Measurements from ENCODE around the gene NKPD1. TPM values are rescaled to one million over a fixed set of nuclear protein-coding genes. Genes with fewer than 3 reads are reported as not detected.

The NKPD1 gene
- total and polyA plus RNA-seq, 2 experiments from 2014 or later = 2.9 to 3.3 TPM

GRCh38 chr19:45178262-45179071, 17.7 kb upstream of the NKPD1 start, which contains the start of gene BLOC1S3:
TSS of gene BLOC1S3 (plus strand) at chr19:45178784. CDS start at chr19:45179297, 513 bp downstream.
- Histone ChIP-seq H3K27me3 (no peaks in the 10 kb centered on the region), H3K4me1 (ENCODE audit: low read depth) (peaks cover 4% of the 10 kb centered on the region), H3K27ac (peak within 1 kb of the TSS; percentile 91), H3K4me3 (peak within 1 kb of the TSS; percentile 88), H3K9me3 (ENCODE audit: low read depth) (no peaks in the 10 kb centered on the region), H3K36me3 (no peaks in the 10 kb centered on the region)
- peak; percentile 100 for DNase-seq (ENCODE audit: low read depth in 1 of 2, low spot score in 1 of 2)
- TF ChIP-seq CTCF (IDR thresholded peaks at IDR 0.05; ENCODE audit: low read depth, low read length) = peak; percentile 38

GRCh38 chr19:45177817-45178261, 17.1 kb upstream of the NKPD1 start, which contains the start of gene TRAPPC6A:
TSS of gene TRAPPC6A (minus strand) at chr19:45178237. CDS start at chr19:45178218, 19 bp downstream.
- TF ChIP-seq CTCF (IDR thresholded peaks at IDR 0.05; ENCODE audit: low read depth, low read length) = no peak
- DNase-seq (ENCODE audit: low read depth in 1 of 2, low spot score in 1 of 2) = no peak
- peak within 1 kb of the TSS; percentile 91 for H3K27ac ChIP-seq

GRCh38 chr19:45175515-45176345, 14.9 kb upstream of the NKPD1 start:
- Histone ChIP-seq H3K27ac (no peak overlapping the region), H3K36me3 (no peaks in the 10 kb centered on the region), H3K4me3 (no peak overlapping the region), H3K9me3 (ENCODE audit: low read depth) (no peaks in the 10 kb centered on the region), H3K4me1 (ENCODE audit: low read depth) (peaks cover 10% of the 10 kb centered on the region), H3K27me3 (no peaks in the 10 kb centered on the region)
- no peak for DNase-seq (ENCODE audit: low read depth in 1 of 2, low spot score in 1 of 2)
- no peak for TF ChIP-seq CTCF (IDR thresholded peaks at IDR 0.05; ENCODE audit: low read depth, low read length)

More at GRCh38 chr19:45177817-45178261, 17.1 kb upstream of the NKPD1 start, which contains the start of gene TRAPPC6A:
- Histone ChIP-seq H3K4me1 (ENCODE audit: low read depth) (peaks cover 4% of the 10 kb centered on the region), H3K27me3 (no peaks in the 10 kb centered on the region), H3K4me3 (peak within 1 kb of the TSS; percentile 88), H3K36me3 (no peaks in the 10 kb centered on the region), H3K9me3 (ENCODE audit: low read depth) (no peaks in the 10 kb centered on the region)

GRCh38 chr19:45173816-45174215, 13.0 kb upstream of the NKPD1 start:
- TF ChIP-seq CTCF (IDR thresholded peaks at IDR 0.05; ENCODE audit: low read depth, low read length) = no peak

GRCh38 chr19:45172611-45173208, 11.9 kb upstream of the NKPD1 start:
- no peak for TF ChIP-seq CTCF (IDR thresholded peaks at IDR 0.05; ENCODE audit: low read depth, low read length)
- peaks cover 10% of the 10 kb centered on the region for H3K4me1 ChIP-seq (ENCODE audit: low read depth)
- no peaks in the 10 kb centered on the region for H3K36me3 ChIP-seq
- DNase-seq (ENCODE audit: low read depth in 1 of 2, low spot score in 1 of 2) = no peak
- no peaks in the 10 kb centered on the region for H3K27me3 ChIP-seq
- H3K27ac ChIP-seq = no peak overlapping the region
- H3K9me3 ChIP-seq (ENCODE audit: low read depth) = no peaks in the 10 kb centered on the region
- no peak overlapping the region for H3K4me3 ChIP-seq

More at GRCh38 chr19:45173816-45174215, 13.0 kb upstream of the NKPD1 start:
- Histone ChIP-seq H3K4me1 (ENCODE audit: low read depth) (peaks cover 10% of the 10 kb centered on the region), H3K4me3 (no peak overlapping the region), H3K27ac (no peak overlapping the region), H3K27me3 (no peaks in the 10 kb centered on the region), H3K9me3 (ENCODE audit: low read depth) (no peaks in the 10 kb centered on the region), H3K36me3 (no peaks in the 10 kb centered on the region)
- DNase-seq (ENCODE audit: low read depth in 1 of 2, low spot score in 1 of 2) = no peak
